AG09309 (cell line): ENCODE results near the gene SLC8A1.

Experiments
- DNase-seq: peaks from one replicate; pipeline ENCODE4 v3.0.0-alpha.2; 2010; ENCODE audit warnings: low read depth
- H3K4me3 ChIP-seq: 2 replicates; pipeline ENCODE4 v1.5.1; 2011; ENCODE audit warnings: mild to moderate bottlenecking, low read depth, low read length, moderate library complexity; ENCODE audit not compliant: control insufficient read depth
- TF ChIP-seq, protein P1 (sequence below): IDR thresholded peaks from 2 replicates; pipeline ENCODE4 v1.5.1; 2011; ENCODE audit warnings: mild to moderate bottlenecking, low read depth, low read length, inconsistent platforms; ENCODE audit not compliant: insufficient read depth, control insufficient read depth; ENCODE audit errors: missing control alignments

SLC8A1 gene

DNA sequence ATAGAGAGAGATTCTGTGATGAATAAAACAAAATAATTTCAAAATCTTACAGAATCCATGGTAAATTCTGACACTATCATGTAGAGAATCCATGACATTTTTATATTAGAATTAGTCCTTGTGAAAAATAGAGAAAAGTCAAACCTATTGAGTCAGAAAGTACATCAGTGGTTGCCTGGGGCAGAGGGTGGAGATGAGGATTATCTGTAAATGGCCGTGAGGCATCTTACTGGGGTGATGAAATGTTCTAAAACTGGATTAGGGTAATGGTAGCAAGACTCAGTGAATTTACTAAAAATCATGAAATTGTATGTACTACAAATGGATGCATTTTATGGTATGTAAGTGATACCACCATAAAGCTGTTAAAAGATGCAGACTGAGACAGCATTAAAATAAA is 323.1 kb downstream of the SLC8A1 start:
- DNase-seq = no peak
- H3K4me3 ChIP-seq = no peak overlapping the region
- TF ChIP-seq, protein P1, sequence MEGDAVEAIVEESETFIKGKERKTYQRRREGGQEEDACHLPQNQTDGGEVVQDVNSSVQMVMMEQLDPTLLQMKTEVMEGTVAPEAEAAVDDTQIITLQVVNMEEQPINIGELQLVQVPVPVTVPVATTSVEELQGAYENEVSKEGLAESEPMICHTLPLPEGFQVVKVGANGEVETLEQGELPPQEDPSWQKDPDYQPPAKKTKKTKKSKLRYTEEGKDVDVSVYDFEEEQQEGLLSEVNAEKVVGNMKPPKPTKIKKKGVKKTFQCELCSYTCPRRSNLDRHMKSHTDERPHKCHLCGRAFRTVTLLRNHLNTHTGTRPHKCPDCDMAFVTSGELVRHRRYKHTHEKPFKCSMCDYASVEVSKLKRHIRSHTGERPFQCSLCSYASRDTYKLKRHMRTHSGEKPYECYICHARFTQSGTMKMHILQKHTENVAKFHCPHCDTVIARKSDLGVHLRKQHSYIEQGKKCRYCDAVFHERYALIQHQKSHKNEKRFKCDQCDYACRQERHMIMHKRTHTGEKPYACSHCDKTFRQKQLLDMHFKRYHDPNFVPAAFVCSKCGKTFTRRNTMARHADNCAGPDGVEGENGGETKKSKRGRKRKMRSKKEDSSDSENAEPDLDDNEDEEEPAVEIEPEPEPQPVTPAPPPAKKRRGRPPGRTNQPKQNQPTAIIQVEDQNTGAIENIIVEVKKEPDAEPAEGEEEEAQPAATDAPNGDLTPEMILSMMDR = no peak

DNA sequence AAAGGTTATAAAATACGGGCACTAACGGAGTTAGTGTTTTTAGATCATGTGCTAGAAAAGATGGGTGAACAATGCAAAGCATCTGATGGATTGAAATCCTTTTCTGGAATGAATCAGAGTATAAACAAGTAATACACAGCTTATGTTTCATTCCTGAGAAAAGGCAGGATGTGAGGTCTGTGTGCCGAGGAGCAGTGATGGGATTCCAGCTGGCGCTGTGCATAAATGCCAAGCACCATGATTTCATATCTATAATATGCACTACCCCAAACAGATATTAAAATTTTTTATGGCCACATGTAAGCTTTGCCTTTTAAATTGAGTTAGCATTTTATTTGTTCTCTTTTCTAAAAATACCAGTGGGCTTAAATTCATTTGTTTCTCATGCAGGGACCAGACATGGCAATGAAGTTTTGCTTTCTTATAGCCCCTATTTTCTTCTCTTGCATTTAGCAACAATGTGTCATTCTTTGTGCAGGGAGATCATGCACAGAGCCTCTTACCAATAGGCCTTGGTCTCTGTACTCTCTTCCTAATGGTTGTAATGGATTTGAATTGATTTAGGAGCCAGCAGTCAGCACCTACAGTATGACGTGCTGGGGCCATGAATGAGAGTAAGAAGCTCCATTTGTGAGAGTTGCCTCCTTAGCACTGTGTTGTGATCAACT is 323.9 kb downstream of the SLC8A1 start:
- DNase-seq = peak; percentile 86

DNA sequence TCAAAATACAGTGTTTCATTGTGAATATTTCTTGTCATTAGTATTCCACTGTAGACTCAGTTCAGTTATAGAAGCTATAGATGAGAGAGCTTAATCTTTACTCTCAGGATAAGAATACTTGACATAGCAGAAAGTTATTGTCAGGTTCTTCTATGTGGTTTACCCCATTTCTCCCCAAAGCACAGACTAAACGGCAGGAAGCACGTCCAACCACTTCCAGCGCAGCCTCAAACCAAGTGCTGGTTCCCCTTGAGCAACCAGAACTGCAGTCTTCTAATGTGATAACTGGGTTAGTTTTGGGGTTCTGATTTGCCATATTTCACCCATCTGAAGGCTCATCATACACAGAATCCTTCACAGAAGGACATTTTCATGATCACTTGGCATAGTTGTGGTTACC is 324.7 kb downstream of the SLC8A1 start:
- TF ChIP-seq, protein P1 = no peak
- H3K4me3 ChIP-seq = no peak overlapping the region
- no peak for DNase-seq

More for the DNA sequence above, 323.9 kb downstream of the SLC8A1 start:
- H3K4me3 ChIP-seq = no peak overlapping the region
- TF ChIP-seq, protein P1 = no peak

DNA sequence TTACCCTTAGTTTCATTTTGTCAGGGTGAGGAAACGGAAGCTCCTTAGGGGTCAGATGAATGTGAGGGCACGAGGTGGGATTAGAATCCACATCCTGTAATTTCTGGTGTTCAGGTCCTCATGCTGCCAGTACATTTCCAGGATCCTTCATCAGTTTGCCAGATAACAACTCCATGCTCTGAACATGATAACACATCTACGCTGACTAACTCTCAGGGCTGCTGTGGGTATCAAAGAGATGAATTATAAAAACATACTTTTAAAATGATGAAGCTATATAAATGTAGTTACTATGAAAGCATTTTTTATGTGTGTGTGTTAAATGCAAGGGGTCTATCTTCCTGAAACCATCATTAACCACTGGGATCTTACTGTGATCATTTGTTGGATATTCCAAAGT is 325.9 kb downstream of the SLC8A1 start:
- DNase-seq = no peak

DNA sequence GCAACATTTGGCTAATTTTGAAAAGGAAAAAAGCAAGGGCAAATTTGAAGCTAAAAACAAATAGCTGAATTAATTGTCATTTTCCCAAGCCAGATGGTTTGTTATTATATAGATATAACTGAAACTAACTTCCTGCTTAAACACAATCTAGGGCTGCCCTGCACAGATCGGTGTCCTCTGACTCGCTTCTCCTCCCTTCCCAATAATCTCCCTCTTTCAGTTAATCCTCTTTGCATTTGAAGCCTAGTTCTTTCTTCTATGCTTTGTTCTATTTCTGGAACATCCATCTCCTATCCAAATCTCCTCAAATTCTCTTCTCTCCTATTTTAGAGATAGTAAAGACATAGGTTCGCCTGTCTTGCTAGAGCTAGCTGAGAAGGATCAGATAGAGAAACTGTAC is 328.1 kb downstream of the SLC8A1 start:
- TF ChIP-seq, protein P1 = no peak
- no peak overlapping the region for H3K4me3 ChIP-seq
- no peak for DNase-seq

More for the DNA sequence above, 325.9 kb downstream of the SLC8A1 start:
- H3K4me3 ChIP-seq = no peak overlapping the region
- TF ChIP-seq, protein P1 = no peak

DNA sequence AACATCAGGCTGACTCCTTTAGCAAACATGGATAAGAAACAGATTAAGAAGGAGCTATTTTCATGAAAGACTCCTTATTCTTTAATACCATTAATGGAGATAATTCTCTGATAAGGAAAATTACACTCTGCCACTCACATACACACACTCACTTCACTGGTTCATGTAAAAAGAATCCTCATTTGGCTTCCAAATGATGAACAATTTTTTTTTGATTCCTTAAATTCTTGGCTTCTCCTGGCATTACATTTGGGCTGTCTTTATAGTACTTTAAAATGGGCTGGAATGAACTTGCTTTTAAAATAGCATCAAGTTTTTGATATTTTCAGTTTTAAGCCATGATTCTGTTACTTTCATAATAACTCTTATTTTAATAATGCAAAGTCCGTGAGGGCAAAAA is 328.6 kb downstream of the SLC8A1 start:
- TF ChIP-seq, protein P1 = no peak
- no peak overlapping the region for H3K4me3 ChIP-seq
- DNase-seq = peak; percentile 29

DNA sequence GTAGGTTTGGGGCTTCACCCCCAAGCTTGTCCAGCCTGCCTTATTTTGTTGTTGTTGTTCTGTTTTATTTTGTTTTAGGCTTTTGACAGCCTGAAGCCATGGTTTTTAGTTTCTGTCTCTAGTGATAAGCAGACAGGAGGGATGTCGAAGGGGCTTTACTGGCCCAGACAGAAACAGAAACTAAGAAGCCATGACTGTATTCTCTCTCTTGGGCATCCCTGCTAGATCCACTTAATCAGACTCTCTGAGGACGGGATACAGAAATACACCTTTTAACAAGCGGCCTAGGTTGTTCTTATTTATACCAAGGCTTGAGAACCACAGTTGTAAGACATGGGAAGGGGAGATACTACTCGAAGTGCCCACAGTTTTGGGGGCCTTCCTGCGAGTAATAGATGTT is 330.9 kb downstream of the SLC8A1 start:
- TF ChIP-seq, protein P1 = no peak
- no peak for DNase-seq

More for the DNA sequence above, 330.9 kb downstream of the SLC8A1 start:
- H3K4me3 ChIP-seq = no peak overlapping the region
